K562 (cell line): ENCODE data around the gene DNAAF1. TPM values are rescaled to one million over a fixed set of nuclear protein-coding genes. Genes with fewer than 3 reads are reported as not detected.
A peak's percentile ranks its signal among the peaks of the same experiment; 100 is the strongest.

Experiments
- ATAC-seq: fragments of 200-7000 bp; cut with Tn5 transposase; 3 replicates; pipeline ENCODE4 v1.9.1; 2020; ENCODE audit warnings: moderate library complexity
- BruUV-seq: library from RNA; stranded (reverse); fragments of 400-500 nt; replicated peaks from 2 replicates; lab custom pipeline; 2021; lab: Mats Ljungman, UMichigan
- CTCF ChIA-PET: fragments of 300-600 bp; formaldehyde crosslinking; extraction: SDS; loops from one replicate; lab custom pipeline; 2021; ENCODE audit warnings: low intra/inter-chr PET ratio; lab: Yijun Ruan, JAX
- POLR2A ChIA-PET: fragments of 300-600, 350-650 bp; sonication (Branson Sonifier 250); formaldehyde crosslinking; extraction: SDS; loops from one replicate; lab custom pipeline; 2021; ENCODE audit warnings: antibody characterized with exemption, inconsistent platforms; lab: Yijun Ruan, JAX
- DNase-seq, 4 experiments: peaks; one replicate each; pipeline versions ENCODE4 v3.0.0 to v3.0.0-alpha.2; 2011 to 2018; ENCODE audit warnings: low spot score in 3 of 4, mixed read lengths in 3 of 4; ENCODE audit errors: extremely low read depth in 1 of 4
- FAIRE-seq: peaks from 2 replicates; lab custom pipeline; 2011; peaks lifted over from hg19 to GRCh38; lab: Jason Lieb, UNC
- H2AFZ ChIP-seq: 2 replicates; pipeline ENCODE4 v1.6.0; 2011; ENCODE audit warnings: low read depth, low read length, control low read depth, inconsistent platforms
- H3K27ac ChIP-seq: fragments of 200-600 bp; 3 replicates; pipeline ENCODE4 v1.8.0; 2011; ENCODE audit warnings: low read depth, mild to moderate bottlenecking, control low read depth, inconsistent platforms, low read length, moderate library complexity, mixed read lengths; ENCODE audit errors: extremely low read depth
- H3K27me3 ChIP-seq, 2 experiments: fragments of 300-600 bp in 1 of 2; 2 replicates in 1 of 2; 3 replicates in 1 of 2; pipeline versions ENCODE4 v1.6.0 to v1.8.0; 2011; ENCODE audit warnings: inconsistent platforms in 2 of 2, low read length in 2 of 2, mild to moderate bottlenecking in 1 of 2, mixed read lengths in 1 of 2, moderate library complexity in 1 of 2; ENCODE audit not compliant: control insufficient read depth in 2 of 2, insufficient read depth in 2 of 2
- H3K36me3 ChIP-seq: fragments of 300-600 bp; 3 replicates; pipeline ENCODE4 v1.8.0; 2011; ENCODE audit warnings: mild to moderate bottlenecking, low read length, inconsistent platforms; ENCODE audit not compliant: control insufficient read depth, insufficient read depth
- H3K4me1 ChIP-seq, 2 experiments: fragments of 200-600 bp in 1 of 2; replicated peaks in 1 of 2; 2 replicates in 1 of 2; 3 replicates in 1 of 2; pipeline versions ENCODE4 v1.5.1 to v1.8.0; 2011; ENCODE audit warnings: inconsistent platforms in 2 of 2, low read length in 2 of 2, mild to moderate bottlenecking in 1 of 2, mixed read lengths in 1 of 2, moderate library complexity in 1 of 2; ENCODE audit not compliant: control insufficient read depth in 2 of 2, insufficient read depth in 2 of 2
- H3K4me2 ChIP-seq: 2 replicates; pipeline ENCODE4 v1.6.1; 2011; ENCODE audit warnings: low read length, control low read depth, inconsistent platforms, mixed read lengths; ENCODE audit not compliant: insufficient read depth
- H3K4me3 ChIP-seq: fragments of 200-600 bp; sonication (generic), shearing (Covaris generic); 2 replicates; pipeline ENCODE4 v1.5.1; 2016; ENCODE audit warnings: control low read depth, inconsistent platforms
- H3K79me2 ChIP-seq: fragments of 200-600 bp; 3 replicates; pipeline ENCODE4 v1.8.0; 2011; ENCODE audit warnings: low read length, inconsistent platforms; ENCODE audit not compliant: control insufficient read depth, insufficient read depth
- H3K9ac ChIP-seq, 2 experiments: 2 replicates each; pipeline versions ENCODE4 v1.6.0 to v1.6.1; 2011; ENCODE audit warnings: low read depth in 2 of 2, low read length in 2 of 2, control low read depth in 1 of 2, inconsistent platforms in 1 of 2, mild to moderate bottlenecking in 1 of 2, mixed read lengths in 1 of 2; ENCODE audit not compliant: insufficient read depth in 1 of 2
- H3K9me1 ChIP-seq: one replicate; pipeline ENCODE4 v1.6.0; 2011; ENCODE audit warnings: inconsistent platforms, mild to moderate bottlenecking, low read length, moderate library complexity; ENCODE audit not compliant: control insufficient read depth, insufficient read depth
- H3K9me3 ChIP-seq: replicated peaks from 2 replicates; pipeline ENCODE4 v1.5.1; 2011; ENCODE audit warnings: low read depth, low read length, inconsistent platforms; ENCODE audit not compliant: control insufficient read depth, insufficient read depth
- H4K20me1 ChIP-seq: replicated peaks from 2 replicates; pipeline ENCODE4 v1.6.1; 2011; ENCODE audit warnings: low read length, inconsistent platforms, mixed read lengths; ENCODE audit not compliant: control insufficient read depth, insufficient read depth
- DPF2 ChIP-seq: fragments of 450-650 bp; IDR thresholded peaks from 2 replicates; pipeline ENCODE4 v1.6.1; 2016
- GTF2E2 ChIP-seq: fragments of 200-800 bp; sonication (Bioruptor generic); IDR thresholded peaks from 2 replicates; pipeline ENCODE4 v1.6.1; 2016; ENCODE audit warnings: missing genetic modification characterization, missing compliant biosample characterization
- POLR2G ChIP-seq: fragments of 200-400 bp; formaldehyde crosslinking; IDR thresholded peaks from 2 replicates; pipeline ENCODE4 v1.6.1; 2017; ENCODE audit warnings: low read depth, mild to moderate bottlenecking, antibody characterized with exemption, low read length, moderate library complexity
- ZBED1 ChIP-seq: IDR thresholded peaks from 2 replicates; pipeline ENCODE4 v1.6.1; 2014
- WGBS: fragments of 100-300 bp; shearing (Covaris generic); methylation state at CpG from one replicate; pipeline ENCODE4 v1.1.6; 2016; ENCODE audit warnings: low coverage, mixed read lengths; ENCODE audit not compliant: insufficient coverage; ENCODE audit errors: missing lambda C conversion rate; 5-methylcytosine and 5-hydroxymethylcytosine counted together
- in situ Hi-C: fragments of 300-500 bp; cut with MboI; formaldehyde crosslinking; loops from 4 replicates; pipeline ENCODE4 v1.15.0; 2018; ENCODE audit warnings: inconsistent platforms, mixed read lengths
- intact Hi-C: fragments of 100-400 bp; cut with micrococcal nuclease; formaldehyde crosslinking; loops from 2 replicates; pipeline ENCODE4 v1.14.2; 2022
- polyA plus RNA-seq, 8 experiments: library from polyadenylated mRNA; depleted of rRNA in 4 of 8; stranded (reverse) in 5 of 8; unstranded in 3 of 8; fragments of >200 nt; fragmentation: Nextera tagmentation in 2 of 8; fragmentation: Illumina TruSeq in 1 of 8; extraction: Ambion mirVana in 2 of 8; extraction: Trizol in 1 of 8; gene quantifications; 2 replicates each; pipeline versions ENCODE4 v1.2.1 to v1.2.3, GENCODE V29; 2011 to 2014; ENCODE audit warnings: inconsistent platforms in 1 of 8, missing spikeins in 1 of 8
- total RNA-seq, 7 experiments: library from RNA; depleted of rRNA in 6 of 7; stranded (reverse); fragments of >200 nt in 6 of 7; fragmentation: Illumina TruSeq in 2 of 7; extraction: Trizol in 2 of 7; gene quantifications; 2 replicates each; pipeline versions ENCODE4 v1.2.1 to v1.2.3, GENCODE V29; 2011 to 2021; ENCODE audit warnings: low replicate concordance in 1 of 7
- TF ChIP-seq, protein P1 (sequence below): fragments of 450-650 bp; IDR thresholded peaks from 2 replicates; pipeline ENCODE4 v1.6.1; 2016; ENCODE audit warnings: missing biosample characterization, missing genetic modification characterization
- TF ChIP-seq, protein P2 (sequence below): fragments of 450-650 bp; formaldehyde crosslinking; IDR thresholded peaks from 2 replicates; pipeline ENCODE4 v1.4.0; 2020; ENCODE audit warnings: mild to moderate bottlenecking, mixed read lengths
- TF ChIP-seq, protein P3 (sequence below): sonication (generic); formaldehyde crosslinking; IDR thresholded peaks from 2 replicates; pipeline ENCODE4 v1.8.1; 2022; ENCODE audit warnings: missing genetic modification reagents
- TF ChIP-seq, protein P4 (sequence below): fragments of 250-450 bp; sonication (Bioruptor Pico); IDR thresholded peaks from 2 replicates; pipeline ENCODE4 v1.5.0; 2021; ENCODE audit warnings: mild to moderate bottlenecking, borderline replicate concordance

The DNAAF1 gene
- total and polyA plus RNA-seq, 9 of the 15 experiments (the other 6 are each of a cell fraction or from before 2014, with no cell fraction given), result 0.01 TPM; not detected in 8

DNA sequence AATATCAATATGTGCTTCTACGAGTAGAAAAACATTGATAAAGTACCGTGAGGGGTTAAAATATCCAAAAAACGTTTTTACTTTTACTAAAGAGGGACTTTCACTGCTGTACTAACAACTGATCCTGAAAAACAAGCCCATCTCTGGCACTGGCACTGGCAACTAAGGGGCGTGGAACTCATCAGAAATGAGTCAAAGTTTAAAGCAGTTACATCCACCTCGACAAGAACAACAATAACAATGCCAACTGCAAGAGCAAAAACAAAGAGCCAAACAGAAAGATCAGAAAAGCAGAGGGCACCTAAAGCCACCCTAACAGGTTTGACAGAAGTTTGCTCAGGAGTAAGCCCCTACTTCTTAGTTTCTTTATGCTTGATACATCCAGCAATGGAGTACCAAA is 41.4 kb upstream of the DNAAF1 start:
- BruUV-seq, result no TSS peak
- DNase-seq, result no peak
- in situ Hi-C loops, result no loop called here
- peak; percentile 29 for FAIRE-seq
- Histone ChIP-seq H3K79me2 (peaks cover 50% of the 10 kb centered on the region), H3K9ac (no peak overlapping the region), H3K4me1 (no peaks in the 10 kb centered on the region), H3K36me3 (peaks cover 28% of the 10 kb centered on the region; the same call in 2 of the 3 replicates), H3K27me3 (no peaks in the 10 kb centered on the region), H3K27ac (no peak overlapping the region), H3K9me1 (no peaks in the 10 kb centered on the region), H3K9me3 (no peaks in the 10 kb centered on the region), H2AFZ (no peak overlapping the region), H3K4me3 (no peak overlapping the region), H4K20me1 (peaks cover 12% of the 10 kb centered on the region), H3K4me2 (no peak overlapping the region)
- no peak for ATAC-seq
- intact Hi-C loops, result no loop called here
- 56% methylated on average over 5 of the region's 5 CpGs for WGBS
- TF ChIP-seq, protein P1, sequence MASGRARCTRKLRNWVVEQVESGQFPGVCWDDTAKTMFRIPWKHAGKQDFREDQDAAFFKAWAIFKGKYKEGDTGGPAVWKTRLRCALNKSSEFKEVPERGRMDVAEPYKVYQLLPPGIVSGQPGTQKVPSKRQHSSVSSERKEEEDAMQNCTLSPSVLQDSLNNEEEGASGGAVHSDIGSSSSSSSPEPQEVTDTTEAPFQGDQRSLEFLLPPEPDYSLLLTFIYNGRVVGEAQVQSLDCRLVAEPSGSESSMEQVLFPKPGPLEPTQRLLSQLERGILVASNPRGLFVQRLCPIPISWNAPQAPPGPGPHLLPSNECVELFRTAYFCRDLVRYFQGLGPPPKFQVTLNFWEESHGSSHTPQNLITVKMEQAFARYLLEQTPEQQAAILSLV, result no peak
- TF ChIP-seq, protein P2, sequence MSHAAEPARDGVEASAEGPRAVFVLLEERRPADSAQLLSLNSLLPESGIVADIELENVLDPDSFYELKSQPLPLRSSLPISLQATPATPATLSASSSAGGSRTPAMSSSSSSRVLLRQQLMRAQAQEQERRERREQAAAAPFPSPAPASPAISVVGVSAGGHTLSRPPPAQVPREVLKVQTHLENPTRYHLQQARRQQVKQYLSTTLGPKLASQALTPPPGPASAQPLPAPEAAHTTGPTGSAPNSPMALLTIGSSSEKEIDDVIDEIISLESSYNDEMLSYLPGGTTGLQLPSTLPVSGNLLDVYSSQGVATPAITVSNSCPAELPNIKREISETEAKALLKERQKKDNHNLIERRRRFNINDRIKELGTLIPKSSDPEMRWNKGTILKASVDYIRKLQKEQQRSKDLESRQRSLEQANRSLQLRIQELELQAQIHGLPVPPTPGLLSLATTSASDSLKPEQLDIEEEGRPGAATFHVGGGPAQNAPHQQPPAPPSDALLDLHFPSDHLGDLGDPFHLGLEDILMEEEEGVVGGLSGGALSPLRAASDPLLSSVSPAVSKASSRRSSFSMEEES, result no peak
- no peak for TF ChIP-seq DPF2
- no peak for TF ChIP-seq ZBED1
- TF ChIP-seq GTF2E2, result no peak
- TF ChIP-seq, protein P3, sequence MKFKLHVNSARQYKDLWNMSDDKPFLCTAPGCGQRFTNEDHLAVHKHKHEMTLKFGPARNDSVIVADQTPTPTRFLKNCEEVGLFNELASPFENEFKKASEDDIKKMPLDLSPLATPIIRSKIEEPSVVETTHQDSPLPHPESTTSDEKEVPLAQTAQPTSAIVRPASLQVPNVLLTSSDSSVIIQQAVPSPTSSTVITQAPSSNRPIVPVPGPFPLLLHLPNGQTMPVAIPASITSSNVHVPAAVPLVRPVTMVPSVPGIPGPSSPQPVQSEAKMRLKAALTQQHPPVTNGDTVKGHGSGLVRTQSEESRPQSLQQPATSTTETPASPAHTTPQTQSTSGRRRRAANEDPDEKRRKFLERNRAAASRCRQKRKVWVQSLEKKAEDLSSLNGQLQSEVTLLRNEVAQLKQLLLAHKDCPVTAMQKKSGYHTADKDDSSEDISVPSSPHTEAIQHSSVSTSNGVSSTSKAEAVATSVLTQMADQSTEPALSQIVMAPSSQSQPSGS (CRISPR knock-in tag), result no peak
- no peak for TF ChIP-seq POLR2G
- TF ChIP-seq, protein P4, sequence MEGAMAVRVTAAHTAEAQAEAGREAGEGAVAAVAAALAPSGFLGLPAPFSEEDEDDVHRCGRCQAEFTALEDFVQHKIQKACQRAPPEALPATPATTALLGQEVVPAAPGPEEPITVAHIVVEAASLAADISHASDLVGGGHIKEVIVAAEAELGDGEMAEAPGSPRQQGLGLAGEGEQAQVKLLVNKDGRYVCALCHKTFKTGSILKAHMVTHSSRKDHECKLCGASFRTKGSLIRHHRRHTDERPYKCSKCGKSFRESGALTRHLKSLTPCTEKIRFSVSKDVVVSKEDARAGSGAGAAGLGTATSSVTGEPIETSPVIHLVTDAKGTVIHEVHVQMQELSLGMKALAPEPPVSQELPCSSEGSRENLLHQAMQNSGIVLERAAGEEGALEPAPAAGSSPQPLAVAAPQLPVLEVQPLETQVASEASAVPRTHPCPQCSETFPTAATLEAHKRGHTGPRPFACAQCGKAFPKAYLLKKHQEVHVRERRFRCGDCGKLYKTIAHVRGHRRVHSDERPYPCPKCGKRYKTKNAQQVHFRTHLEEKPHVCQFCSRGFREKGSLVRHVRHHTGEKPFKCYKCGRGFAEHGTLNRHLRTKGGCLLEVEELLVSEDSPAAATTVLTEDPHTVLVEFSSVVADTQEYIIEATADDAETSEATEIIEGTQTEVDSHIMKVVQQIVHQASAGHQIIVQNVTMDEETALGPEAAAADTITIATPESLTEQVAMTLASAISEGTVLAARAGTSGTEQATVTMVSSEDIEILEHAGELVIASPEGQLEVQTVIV, result no peak
- ChIA-PET POLR2A (interaction anchor here (0.8 to 1.9 kb wide), 3 partner anchors 11 to 13 kb away, joined by 3 to 7 read pairs (median 4); partner anchors contain the start of gene MBTPS1), CTCF (no interaction called here)
